GM21423 (cell line): ENCODE results near the gene MARCKS.

Experiments
- ATAC-seq: cut with Tn5 transposase; IDR thresholded peaks from one replicate; pipeline ENCODE4 v1.9.1; 2021; ENCODE audit warnings: mild to moderate bottlenecking, moderate library complexity; ENCODE audit not compliant: unreplicated experiment

MARCKS gene

GRCh38 chr6:113856625-113857555 is at the start of gene MARCKS:
Gene MARCKS (plus strand): TSS chr6:113857345. CDS start chr6:113857746, 401 bp downstream.
- peak; percentile 35 for ATAC-seq

- peak; percentile 58 for ATAC-seq
These were observed 47.3 kb upstream of the MARCKS start for GRCh38 chr6:113809826-113810225.

GRCh38 chr6:113813142-113813541 is 44.0 kb upstream of the MARCKS start:
- ATAC-seq = no peak

GRCh38 chr6:113818578-113818977 is 38.6 kb upstream of the MARCKS start:
- no peak for ATAC-seq

GRCh38 chr6:113819169-113819830 is 37.8 kb upstream of the MARCKS start:
- no peak for ATAC-seq

GRCh38 chr6:113820761-113821160 is 36.4 kb upstream of the MARCKS start:
- no peak for ATAC-seq

- ATAC-seq = no peak
These were observed 35.7 kb upstream of the MARCKS start for GRCh38 chr6:113821445-113821844.

- ATAC-seq = no peak
These were observed 33.2 kb upstream of the MARCKS start for GRCh38 chr6:113823916-113824315.

GRCh38 chr6:113824411-113824810 is 32.7 kb upstream of the MARCKS start:
- ATAC-seq = no peak

- no peak for ATAC-seq
These were observed 32.3 kb upstream of the MARCKS start for GRCh38 chr6:113824866-113825265.

GRCh38 chr6:113825781-113826180 is 31.4 kb upstream of the MARCKS start:
- no peak for ATAC-seq

GRCh38 chr6:113828984-113829695 is 28.0 kb upstream of the MARCKS start:
- no peak for ATAC-seq

- no peak for ATAC-seq
These were observed 27.5 kb upstream of the MARCKS start for GRCh38 chr6:113829696-113830045.

GRCh38 chr6:113830140-113830539 is 27.0 kb upstream of the MARCKS start:
- no peak for ATAC-seq

GRCh38 chr6:113833537-113833936 is 23.6 kb upstream of the MARCKS start:
- ATAC-seq = no peak

- ATAC-seq = no peak
These were observed 20.0 kb upstream of the MARCKS start for GRCh38 chr6:113837170-113837569.

- ATAC-seq = no peak
These were observed 15.0 kb upstream of the MARCKS start for GRCh38 chr6:113842165-113842564.

GRCh38 chr6:113843500-113844073 is 13.6 kb upstream of the MARCKS start:
- ATAC-seq = no peak

- no peak for ATAC-seq
These were observed 10.6 kb upstream of the MARCKS start for GRCh38 chr6:113846577-113846976.

GRCh38 chr6:113847447-113847846 is 9.7 kb upstream of the MARCKS start:
- no peak for ATAC-seq

- ATAC-seq = no peak
These were observed 8.9 kb upstream of the MARCKS start for GRCh38 chr6:113848280-113848679.
